Posterior vena cava (tissue), 2 donors: ENCODE measurements around the gene KLK8. TPM values are rescaled to one million over a fixed set of nuclear protein-coding genes. Genes with fewer than 3 reads are reported as not detected.

Source experiments
- DNase-seq: peaks from one replicate; pipeline ENCODE4 v3.0.0-alpha.2; 2020; ENCODE audit warnings: low spot score
- intact Hi-C, 2 donors: fragments of 100-400 bp; cut with DNase I; formaldehyde crosslinking; loops; one replicate each; pipeline versions ENCODE4 v1.14.1 to v1.14.2; 2022 to 2023
- total RNA-seq, 2 donors: library from RNA; stranded (reverse); fragmentation: NEBNext Ultra II Directional; extraction: Animal tissue kit (Norgen Biotek cat#: 25700); gene quantifications; one replicate each; pipeline ENCODE4 v1.2.1, GENCODE V29; 2021
- donor health status: DM: yes; HTN: yes; CAD: no.
- donor health status: DM: yes; HTN: yes; CAD: no.

The KLK8 gene
- total RNA-seq, 2 donors from 2014 or later = not detected

DNA sequence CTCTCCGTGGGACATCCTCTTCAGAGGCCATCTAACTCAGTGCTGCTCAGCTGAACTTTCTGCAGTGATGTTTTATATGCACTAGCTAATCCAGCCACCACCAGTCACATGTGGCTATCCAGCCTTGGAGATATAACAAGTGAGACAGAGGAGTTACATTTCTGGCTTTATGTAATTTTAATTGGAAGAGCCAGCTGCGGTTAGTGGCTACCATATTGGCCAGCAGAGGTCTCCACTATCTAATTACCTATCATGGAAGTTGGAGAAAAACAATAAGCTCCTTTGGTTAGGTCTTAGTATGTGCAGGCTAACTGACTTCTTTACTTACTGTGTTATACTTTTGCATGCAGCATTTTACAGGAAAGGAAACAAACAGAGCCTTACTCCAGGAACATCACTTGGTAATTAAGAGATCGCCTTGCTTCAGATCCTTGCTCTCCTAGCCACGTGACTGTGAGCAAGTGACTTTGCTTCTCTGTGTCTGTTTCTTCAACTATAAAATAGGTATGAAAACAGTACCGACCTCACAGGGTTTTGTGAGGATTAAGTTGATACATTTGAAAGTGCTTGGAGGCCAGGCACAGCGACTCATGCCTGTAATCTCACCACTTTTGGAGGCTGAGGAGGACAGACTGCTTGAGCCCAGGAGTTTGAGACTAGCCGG, 19.7 kb upstream of the KLK8 start:
- DNase-seq = no peak
- intact Hi-C loops = no loop called here

DNA sequence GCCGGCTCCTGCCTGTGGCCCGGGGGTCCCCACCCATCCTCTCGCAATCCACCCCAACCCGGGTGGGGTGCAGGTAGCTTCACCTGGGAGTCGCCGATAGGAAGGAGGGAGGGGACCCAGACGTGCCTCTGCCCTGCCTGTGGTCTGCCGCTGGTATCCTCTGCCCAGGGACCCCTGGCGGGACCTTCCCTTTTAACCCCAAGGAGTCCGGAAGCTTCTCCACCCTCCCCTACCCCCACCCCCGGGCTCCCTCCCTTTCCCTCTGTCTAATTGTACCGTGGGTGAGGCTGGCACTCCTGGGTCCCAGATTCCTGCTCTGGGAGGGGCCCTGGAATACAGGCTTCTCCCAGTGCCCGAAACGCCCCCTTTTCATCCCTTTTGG, 18.1 kb upstream of the KLK8 start, which contains the start of gene KLK10:
Gene KLK10, minus strand, starts transcription at position 166 of the 382 bp plus-strand sequence. CDS start 579 bp downstream, outside the sequence.
- DNase-seq = no peak
- intact Hi-C loops = no loop called here

DNA sequence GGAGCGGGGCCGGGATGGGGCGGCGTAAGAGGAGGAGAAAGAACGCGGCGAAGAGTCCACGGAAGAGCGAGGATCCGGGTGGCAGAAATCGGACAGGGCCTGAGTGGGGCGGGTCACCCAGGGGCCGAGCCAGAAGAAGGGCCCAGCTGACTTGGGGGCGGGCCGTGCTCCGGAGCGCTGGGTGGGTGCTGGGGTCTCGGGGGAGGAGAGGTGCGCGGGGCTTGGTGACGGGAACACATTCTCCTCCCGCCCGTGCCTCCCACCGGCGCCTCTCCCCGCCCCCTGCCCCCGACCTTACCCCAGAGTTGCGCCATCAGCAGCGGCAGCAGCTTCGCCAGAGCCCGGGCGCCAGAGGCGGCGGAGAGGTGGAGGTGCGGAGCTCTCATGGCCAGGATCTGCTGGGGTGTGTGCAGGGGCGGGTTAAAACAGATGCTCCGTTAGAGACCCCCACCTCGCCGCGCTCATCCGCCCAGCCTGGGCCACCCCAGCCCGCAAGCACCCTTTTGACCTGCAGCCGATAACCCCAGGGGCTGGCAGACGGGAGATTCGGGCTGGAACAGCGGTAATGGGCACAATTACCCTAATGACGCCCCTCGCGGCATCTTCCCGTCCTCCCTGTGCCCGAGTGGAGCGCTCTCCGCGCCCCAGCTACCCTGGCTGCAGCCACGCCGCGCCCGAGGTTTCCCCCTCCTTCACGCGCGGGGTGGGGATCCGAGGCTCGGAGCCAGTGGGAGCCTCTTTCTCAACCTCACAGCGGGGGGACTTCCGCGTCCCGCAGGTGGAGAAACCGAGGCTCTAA, 17.5 kb upstream of the KLK8 start:
- no peak for DNase-seq
- intact Hi-C loops = no loop called here

DNA sequence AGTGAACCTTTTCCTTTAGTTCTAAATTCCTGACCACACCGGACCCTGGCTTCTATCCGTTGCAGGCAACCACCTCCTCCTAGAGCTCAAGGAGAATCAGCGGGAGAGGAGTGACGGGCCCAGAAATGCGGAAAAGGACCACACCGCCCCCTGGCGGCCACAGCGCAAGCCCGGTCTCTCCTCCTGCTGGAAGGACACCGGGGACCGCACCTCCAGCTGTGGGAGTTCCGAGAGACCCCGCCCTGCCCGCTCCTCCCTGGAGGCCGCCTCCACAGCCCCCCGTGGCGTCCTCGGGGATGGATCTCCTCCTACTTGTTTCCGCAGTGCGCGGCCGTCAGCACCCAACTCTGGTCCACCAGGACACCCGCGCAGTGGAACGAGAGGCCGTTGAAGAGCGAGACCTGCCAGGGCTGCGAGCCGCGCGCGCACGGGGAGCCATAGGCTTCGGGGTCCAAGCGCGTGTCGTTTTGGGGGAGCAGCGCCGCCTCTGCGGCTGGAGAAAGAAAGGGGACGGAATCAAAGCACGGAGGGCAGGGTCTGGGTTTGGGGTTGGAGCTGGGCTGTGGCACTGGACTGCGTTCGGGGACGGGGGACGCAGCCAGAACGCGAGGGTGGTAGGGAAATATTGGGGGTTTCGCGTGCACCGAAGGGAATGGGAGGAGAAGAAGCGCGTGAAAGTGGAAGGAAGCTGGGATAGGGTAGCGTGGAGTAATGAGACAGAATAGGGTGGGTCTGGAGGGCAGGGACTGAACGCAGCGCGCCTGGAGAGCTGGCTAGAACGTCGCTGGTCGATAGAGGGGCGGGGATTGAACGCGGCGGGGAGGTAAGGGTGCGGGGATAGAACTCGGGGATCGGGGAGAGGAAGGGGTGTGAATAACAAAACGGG, 15.6 kb upstream of the KLK8 start:
- intact Hi-C loops = no loop called here
- DNase-seq = peak; percentile 87

DNA sequence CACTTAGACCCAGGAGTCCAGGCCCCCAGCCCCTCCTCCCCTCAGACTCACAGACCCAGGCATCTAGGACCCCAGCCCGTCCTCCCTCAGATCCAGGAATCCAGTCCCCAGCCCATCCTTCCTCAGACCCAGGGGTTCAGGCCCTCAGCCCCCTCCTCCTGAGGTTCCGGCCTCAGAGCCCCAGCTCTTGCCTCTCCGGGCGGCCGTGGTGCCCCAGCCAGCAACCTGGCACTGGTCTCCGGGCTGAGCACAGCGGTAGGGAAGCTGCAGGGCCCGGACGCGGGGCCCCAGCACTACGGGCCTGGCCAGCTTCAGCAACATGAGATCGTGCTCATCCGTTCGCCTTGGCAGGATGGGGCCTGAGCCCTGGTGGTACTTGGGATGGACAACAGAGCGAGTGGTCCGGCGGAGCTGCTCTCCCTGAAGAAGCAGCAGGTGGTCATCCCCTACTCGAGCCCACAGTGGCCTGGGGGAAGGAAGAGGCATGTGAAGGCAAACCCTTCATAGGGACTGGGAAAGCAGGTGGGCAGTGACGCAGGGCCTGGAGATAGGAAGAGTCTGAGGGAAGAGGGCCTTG, 14.4 kb upstream of the KLK8 start:
- no peak for DNase-seq
- intact Hi-C loops = no loop called here

DNA sequence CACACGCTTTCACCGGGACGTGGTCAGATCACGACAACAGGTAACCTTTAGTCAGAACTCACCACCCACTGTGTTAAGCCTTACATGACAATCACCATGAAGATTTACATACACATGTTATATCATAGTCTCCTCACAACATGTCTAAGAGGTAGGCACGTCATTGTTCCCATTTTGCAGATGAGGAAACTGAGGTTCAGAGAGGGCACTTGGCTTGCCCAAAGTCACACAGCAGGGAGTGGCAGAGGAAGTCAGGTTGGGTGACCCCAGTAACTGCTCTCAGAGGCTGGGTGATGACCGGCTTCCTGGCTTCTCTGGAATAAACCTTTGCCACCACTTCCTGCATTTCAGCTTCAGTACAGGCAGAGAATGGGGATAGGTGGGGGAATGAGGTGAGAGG, 12.8 kb upstream of the KLK8 start:
- no peak for DNase-seq
- intact Hi-C loops = no loop called here

DNA sequence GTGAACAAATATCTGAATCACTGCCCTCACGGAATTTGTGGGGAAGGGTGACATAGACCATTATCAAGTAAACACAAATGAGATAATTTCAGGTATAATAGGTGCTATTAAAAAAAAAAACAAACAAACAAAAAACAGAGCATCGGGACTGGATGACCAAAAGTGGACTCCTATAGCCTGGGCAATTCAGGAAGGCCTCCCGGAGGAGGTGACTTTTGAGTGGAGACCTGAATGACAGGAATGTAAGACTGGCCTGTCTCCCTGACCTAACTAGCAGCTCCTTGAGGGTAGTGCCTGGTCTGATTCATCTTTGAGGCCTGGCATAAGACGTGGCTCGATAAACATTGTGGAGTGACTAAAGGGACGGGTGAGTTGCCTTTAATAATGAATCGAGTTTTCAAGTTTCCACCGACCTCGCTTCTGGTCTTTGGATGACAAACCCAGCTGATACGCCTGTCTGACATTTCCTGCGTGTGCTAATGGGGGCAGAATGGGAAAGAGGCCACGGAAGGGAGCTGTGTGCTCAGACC, 11.3 kb upstream of the KLK8 start:
- intact Hi-C loops = no loop called here
- peak; percentile 23 for DNase-seq

DNA sequence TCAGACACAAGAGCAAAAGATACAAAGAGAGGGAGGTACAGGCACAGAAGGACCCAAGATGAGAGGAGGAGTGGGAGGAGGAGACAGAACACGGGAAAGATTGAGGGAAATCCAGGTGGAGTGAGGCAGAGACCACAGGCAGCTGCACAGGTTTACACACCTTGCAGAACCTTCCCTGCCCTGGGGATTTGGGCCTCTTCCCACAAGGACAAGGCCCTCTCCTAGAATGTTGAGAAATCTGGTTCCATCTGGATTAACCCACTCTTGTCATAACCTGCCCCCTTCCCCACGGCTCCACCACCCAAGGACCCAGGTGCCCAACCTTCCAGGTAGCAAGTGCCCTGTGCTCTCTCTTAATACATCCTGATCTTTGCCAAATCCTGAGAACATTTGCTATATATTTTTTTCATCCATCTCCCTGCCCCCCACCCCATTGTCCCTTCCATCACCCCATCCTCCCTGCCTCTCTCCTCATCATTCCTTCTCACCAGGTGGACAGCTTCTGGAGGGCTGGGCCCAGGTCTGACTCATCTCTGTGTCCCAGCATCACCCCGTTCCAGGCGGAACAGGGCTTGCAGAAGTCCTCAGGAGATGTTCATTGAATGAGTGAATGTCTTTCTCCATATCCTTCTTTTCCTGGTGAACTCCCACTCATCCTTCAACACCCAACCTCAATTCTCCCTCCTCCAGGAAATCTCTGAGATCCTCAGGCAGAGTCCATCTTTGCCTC, 8.8 kb upstream of the KLK8 start:
- intact Hi-C loops = no loop called here
- DNase-seq = peak; percentile 20

DNA sequence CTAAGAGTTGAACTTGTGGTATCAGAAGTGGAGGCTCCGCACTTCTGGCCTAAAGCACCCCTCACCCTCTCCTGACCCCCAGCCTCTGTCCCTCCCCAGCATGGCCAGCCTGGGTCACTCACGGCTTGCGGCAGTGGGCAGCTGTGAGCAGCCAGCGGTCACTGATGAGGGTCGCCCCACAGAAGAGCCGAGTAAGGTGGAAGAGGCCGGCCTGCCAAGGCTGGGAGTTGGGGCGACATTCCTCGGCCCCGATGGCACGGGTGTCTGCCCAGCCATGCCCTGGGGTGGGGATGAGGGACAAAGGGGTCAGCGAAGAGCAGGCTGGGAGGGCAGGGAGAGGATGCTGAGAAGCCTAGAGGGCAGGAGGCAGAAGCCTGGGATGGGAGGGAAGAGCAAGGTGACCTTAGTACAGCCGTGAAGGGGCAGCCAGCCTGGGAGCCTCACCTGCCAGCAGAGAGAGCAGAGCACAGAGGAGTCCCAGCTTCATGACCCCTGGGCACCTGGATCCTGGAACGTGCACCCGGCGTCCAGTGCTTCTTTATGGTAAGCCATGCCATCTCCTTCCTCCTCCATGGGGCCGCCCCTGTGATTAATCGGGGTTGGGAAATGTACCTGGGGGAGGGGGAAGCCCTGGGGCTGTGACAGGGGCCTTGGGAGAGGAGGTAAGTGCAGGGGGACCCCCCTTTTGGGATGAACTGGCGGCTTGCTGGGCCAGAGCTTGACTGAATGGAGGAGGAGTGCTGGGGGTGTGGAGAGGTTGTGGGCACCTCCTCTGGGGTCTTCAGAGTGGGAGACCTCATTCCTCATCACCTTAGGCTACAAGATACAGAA, 7.9 kb upstream of the KLK8 start:
- peak; percentile 53 for DNase-seq
- intact Hi-C loops = no loop called here

DNA sequence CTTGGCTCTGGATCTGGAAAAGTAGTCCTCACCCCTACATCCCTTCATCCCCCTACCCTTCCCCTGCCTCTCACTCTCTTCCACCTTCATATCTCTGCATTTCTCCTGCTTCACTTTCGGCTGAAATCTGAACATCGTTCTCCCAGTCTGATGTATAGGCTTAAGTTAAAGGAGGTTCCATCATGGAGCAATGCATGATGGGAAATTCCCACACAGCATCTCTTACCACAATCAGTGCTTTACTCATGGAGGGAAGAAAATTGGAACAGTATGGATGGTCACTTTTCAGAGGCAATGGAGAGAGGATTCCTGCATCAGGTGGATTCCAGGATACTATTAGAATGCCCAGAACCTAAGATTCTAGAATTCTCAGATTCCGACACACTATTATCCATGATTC, 6.1 kb upstream of the KLK8 start:
- intact Hi-C loops = no loop called here
- peak; percentile 2 for DNase-seq

DNA sequence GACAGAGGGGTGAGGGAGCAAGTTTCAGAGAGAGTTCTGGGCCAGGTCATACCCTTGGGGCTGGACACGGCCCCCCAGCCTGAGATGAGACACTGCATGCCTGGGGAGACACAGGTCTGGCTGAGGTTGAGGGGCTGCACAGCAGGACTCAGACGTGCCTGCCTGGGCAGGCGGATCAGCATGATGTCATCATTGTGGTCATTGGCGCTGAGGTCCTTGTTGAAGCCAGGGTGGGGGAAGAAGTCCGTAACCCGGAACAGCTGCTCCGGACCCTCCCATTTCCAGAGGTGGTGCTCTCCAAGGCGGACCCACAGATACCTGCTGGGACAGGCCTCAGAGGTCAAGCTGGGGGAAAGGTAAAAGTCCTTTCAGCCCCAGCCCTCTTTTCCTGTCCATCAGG, 5.0 kb upstream of the KLK8 start:
- peak; percentile 70 for DNase-seq
- intact Hi-C loops = no loop called here

DNA sequence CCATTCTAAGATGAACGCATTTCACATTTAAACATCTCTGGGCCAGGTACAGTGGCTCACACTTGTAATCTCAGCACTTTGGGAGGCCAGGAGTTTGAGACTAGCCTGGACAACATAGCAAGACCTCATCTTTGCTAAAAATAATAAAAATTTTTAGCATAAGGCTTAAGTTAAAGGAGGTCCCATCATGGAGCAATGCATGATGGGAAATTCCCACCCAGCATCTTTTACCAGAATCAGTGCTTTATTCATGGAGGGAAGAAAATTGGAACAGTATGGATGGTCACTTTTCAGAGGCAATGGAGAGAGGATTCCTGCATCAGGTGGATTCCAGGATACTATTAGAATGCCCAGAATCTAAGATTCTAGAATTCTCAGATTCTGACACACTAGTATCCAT, 3.8 kb upstream of the KLK8 start:
- intact Hi-C loops = no loop called here
- DNase-seq = no peak

DNA sequence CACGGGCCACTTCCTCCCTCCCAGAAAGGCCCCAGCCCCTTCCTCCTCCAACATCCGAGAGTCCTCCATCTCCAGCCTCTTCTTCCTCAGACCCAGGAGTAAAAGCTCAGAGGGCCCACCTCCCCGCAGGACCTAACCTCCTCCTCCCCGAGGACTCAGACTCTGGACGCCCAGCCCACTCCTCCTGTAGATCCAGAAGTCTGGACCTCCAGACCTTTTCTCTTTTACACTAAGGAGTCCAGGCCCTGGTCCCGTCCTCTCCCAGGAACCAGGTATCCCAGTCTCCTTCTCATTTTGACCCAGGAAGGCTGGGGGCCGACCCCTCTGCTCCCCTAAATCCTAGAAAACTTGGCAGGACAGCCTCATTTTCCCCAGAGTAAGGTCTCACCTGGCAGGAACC, 1.9 kb upstream of the KLK8 start:
- peak; percentile 63 for DNase-seq
- intact Hi-C loops = no loop called here

DNA sequence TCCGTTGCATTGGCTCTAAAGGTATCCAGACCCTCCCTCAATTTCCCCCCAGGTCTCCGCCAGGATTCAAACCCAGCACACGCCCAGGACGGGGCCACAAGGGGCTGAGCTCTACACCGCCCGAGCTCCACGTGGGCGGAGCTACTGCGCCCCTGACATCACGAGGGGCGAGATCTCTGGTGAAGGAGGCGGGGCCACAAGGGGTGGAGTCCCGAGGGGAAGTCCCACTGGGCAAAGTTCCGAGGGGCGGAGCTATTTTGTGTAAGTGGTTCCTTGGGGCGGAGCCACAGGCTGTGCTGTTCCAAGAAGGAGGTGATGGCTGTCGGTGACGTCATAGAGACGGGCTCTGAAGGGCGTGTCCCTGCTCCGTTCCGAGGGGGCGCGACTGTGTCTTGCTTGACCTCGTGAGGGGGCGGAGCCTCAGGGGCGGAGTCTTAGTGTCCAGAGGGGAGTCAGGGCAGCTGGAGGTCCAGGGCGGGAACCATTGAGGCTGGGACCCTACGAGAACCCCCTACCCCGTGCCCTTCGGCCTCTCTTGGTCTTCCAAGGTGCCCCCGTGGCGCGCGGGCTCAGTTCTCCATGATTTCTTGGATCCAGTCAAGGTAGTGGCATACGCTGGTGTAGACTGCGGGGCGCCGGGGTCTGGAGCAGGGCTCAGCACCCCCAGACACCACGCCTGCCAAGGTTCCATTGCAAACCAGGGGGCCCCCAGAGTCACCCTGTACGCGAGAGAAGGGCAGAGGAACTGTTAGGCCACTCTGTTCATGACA, 1.3 kb upstream of the KLK8 start:
- DNase-seq = peak; percentile 70
- intact Hi-C loops = no loop called here

DNA sequence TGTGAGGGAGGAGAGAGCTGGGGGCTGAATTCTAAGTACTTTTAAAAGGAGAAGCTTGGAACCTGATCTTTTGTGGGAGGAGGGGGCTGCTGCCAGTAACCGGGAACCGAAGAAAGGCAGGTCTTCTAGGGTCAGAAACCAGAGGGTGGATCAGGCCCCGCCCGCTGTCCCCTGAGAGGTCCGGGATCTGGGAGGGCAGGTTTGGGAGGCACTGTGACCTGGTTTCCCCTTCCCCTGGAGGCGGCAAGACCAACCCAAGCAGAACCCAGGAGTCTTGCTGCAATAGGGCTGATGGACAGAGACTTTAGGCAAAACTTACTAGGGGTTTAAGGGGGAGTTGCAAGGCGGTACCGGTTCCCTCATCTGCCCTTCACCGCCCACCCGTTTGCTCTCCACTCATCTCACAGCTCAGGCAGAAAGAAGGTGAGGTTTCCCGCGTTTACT, 707 bp upstream of the KLK8 start:
- DNase-seq = peak; percentile 37
- intact Hi-C loops = no loop called here

DNA sequence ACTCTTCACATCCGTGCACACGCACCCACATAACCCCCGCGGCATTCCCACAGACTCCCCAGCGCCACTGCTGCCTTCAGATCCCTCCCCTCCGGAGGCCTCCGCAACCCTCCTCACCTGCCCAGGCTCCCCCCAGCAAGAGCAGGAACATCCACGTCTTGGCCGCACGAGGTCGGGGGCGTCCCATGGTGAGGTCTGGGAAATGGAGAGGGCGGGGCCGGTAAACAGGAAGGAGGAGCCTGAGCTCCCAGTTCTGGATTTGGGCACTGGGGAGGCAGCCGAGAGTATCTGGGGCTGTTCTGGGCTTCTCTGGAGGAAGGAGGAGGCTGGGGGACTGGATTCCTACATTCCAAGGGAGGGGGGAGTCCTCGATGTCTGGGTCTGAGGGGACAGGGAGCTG, 423 bp downstream of the KLK8 start:
- DNase-seq = no peak
- intact Hi-C loops = no loop called here

DNA sequence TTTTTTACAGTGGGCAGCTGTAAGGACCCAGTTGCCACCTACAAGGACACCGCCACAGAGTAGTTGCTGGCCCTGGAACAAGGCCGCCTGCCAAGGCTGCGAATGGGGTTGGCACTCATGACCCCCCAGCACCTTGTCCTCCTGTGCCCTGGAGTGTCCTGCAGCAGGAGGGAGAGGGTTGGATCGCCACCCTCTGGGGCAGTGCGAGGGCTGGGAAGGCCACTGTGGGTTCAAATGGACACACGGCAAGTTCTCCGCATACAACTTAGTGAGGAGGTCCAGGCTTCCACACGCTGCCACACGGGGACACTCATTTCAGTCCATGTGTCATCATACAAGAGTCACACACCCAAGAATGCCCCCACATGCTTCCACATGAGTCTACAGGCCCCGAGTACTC, 978 bp downstream of the KLK8 start:
- no peak for DNase-seq
- intact Hi-C loops = no loop called here
